A549 (cell line): ENCODE measurements around the gene RIMKLA. TPM values are rescaled to one million over a fixed set of nuclear protein-coding genes. Genes with fewer than 3 reads are reported as not detected.
A peak's percentile ranks its signal among the peaks of the same experiment; 100 is the strongest.

ENCODE experiments used
- ATAC-seq, 2 experiments: fragments of 200-7000 bp in 1 of 2; fragments of >200 bp in 1 of 2; cut with Nextera tagmentation in 1 of 2; cut with Tn5 transposase in 1 of 2; 3 replicates each; pipeline versions ENCODE4 v1.8.0 to v1.9.1; 2018 to 2020; ENCODE audit warnings: mild to moderate bottlenecking in 1 of 2, moderate library complexity in 1 of 2
- CTCF ChIA-PET: fragments of 300-600 bp; sonication (Branson Sonifier 250); formaldehyde crosslinking; extraction: SDS; loops from one replicate; lab custom pipeline; 2021; ENCODE audit warnings: antibody characterized with exemption, inconsistent platforms; lab: Yijun Ruan, JAX
- POLR2A ChIA-PET: fragments of 350-600 bp; formaldehyde crosslinking; extraction: SDS; loops from one replicate; lab custom pipeline; 2021; ENCODE audit warnings: antibody characterized with exemption, inconsistent platforms; lab: Yijun Ruan, JAX
- DNase-seq, 2 experiments: peaks; one replicate each; pipeline versions ENCODE4 v3.0.0 to v3.0.0-alpha.2; 2011 to 2016; ENCODE audit warnings: low read depth in 1 of 2, low spot score in 1 of 2
- FAIRE-seq: peaks from 2 replicates; lab custom pipeline; 2011; peaks lifted over from hg19 to GRCh38; lab: Jason Lieb, UNC
- H3K27ac ChIP-seq, 2 experiments: fragments of >200 bp; sonication (Bioruptor Twin); formaldehyde crosslinking; 3 replicates each; pipeline ENCODE4 v1.5.1; 2016 to 2017
- H3K4me1 ChIP-seq: fragments of >200 bp; sonication (Bioruptor Twin); formaldehyde crosslinking; 3 replicates; pipeline ENCODE4 v1.6.1; 2016
- H3K4me2 ChIP-seq: fragments of >200 bp; sonication (Bioruptor Twin); formaldehyde crosslinking; 3 replicates; pipeline ENCODE4 v1.6.1; 2016
- H3K4me3 ChIP-seq: fragments of >200 bp; sonication (Bioruptor Twin); formaldehyde crosslinking; 3 replicates; pipeline ENCODE4 v1.5.1; 2016
- H3K9me3 ChIP-seq: fragments of >200 bp; sonication (Bioruptor Twin); formaldehyde crosslinking; 3 replicates; pipeline ENCODE4 v1.6.1; 2016
- ATOH8 ChIP-seq: fragments of 250-450 bp; sonication (Bioruptor Pico); IDR thresholded peaks from 2 replicates; pipeline ENCODE4 v1.5.0; 2020; ENCODE audit warnings: low read depth, mild to moderate bottlenecking, moderate library complexity
- CHD2 ChIP-seq: fragments of 150-350 bp; IDR thresholded peaks from 2 replicates; pipeline ENCODE4 v1.6.1; 2014; ENCODE audit warnings: low read length; ENCODE audit not compliant: partially characterized antibody
- CHD4 ChIP-seq: fragments of 200-600 bp; sonication (generic); IDR thresholded peaks from 2 replicates; pipeline ENCODE4 v1.6.1; 2016; ENCODE audit warnings: antibody characterized with exemption, mild to moderate bottlenecking, borderline replicate concordance
- CTCF ChIP-seq: fragments of >200 bp; sonication (Bioruptor Twin); formaldehyde crosslinking; IDR thresholded peaks from 3 replicates; pipeline ENCODE4 v1.5.1; 2016
- E2F6 ChIP-seq: IDR thresholded peaks from 2 replicates; pipeline ENCODE4 v1.6.1; 2012; ENCODE audit warnings: low read depth, borderline replicate concordance
- EHMT2 ChIP-seq: fragments of 200-600 bp; sonication (generic); IDR thresholded peaks from 2 replicates; pipeline ENCODE4 v1.6.1; 2016; ENCODE audit warnings: antibody characterized with exemption, low read depth, mild to moderate bottlenecking, moderate library complexity
- FOSL2 ChIP-seq, 2 experiments: fragments of 450-650 bp in 1 of 2; fragments of >200 bp in 1 of 2; sonication (Bioruptor Twin) in 1 of 2; formaldehyde crosslinking; IDR thresholded peaks; 2 replicates each; pipeline versions ENCODE4 v1.5.0 to v1.6.1; 2016 to 2020; ENCODE audit warnings: mild to moderate bottlenecking in 1 of 2, moderate library complexity in 1 of 2
- FOXS1 ChIP-seq: fragments of 250-450 bp; sonication (Bioruptor Pico); IDR thresholded peaks from 2 replicates; pipeline ENCODE4 v1.5.0; 2020; ENCODE audit warnings: mild to moderate bottlenecking, moderate library complexity
- HOXA7 ChIP-seq: fragments of 250-450 bp; sonication (Bioruptor Pico); IDR thresholded peaks from 2 replicates; pipeline ENCODE4 v1.5.0; 2020; ENCODE audit warnings: mild to moderate bottlenecking, moderate library complexity
- HOXB13 ChIP-seq: fragments of 250-450 bp; sonication (Bioruptor Pico); IDR thresholded peaks from 2 replicates; pipeline ENCODE4 v1.5.0; 2020; ENCODE audit warnings: low read depth, mild to moderate bottlenecking, moderate library complexity
- HOXB5 ChIP-seq: fragments of 250-450 bp; sonication (Bioruptor Pico); IDR thresholded peaks from 2 replicates; pipeline ENCODE4 v1.5.0; 2020; ENCODE audit warnings: mild to moderate bottlenecking, moderate library complexity
- KDM5A ChIP-seq: fragments of 200-600 bp; sonication (generic); IDR thresholded peaks from 2 replicates; pipeline ENCODE4 v1.6.1; 2016; ENCODE audit warnings: antibody characterized with exemption, mild to moderate bottlenecking
- MAFK ChIP-seq: fragments of 450-650 bp; IDR thresholded peaks from 2 replicates; pipeline ENCODE4 v1.6.1; 2014; ENCODE audit not compliant: partially characterized antibody
- MAZ ChIP-seq: fragments of 150-350 bp; IDR thresholded peaks from 2 replicates; pipeline ENCODE4 v1.6.1; 2014; ENCODE audit warnings: antibody characterized with exemption, low read depth, low read length, borderline replicate concordance
- MYC ChIP-seq: IDR thresholded peaks from 2 replicates; pipeline ENCODE4 v1.6.1; 2012; ENCODE audit warnings: mild to moderate bottlenecking, inconsistent platforms, low read length, improper control_type of control experiment, borderline replicate concordance
- PBX3 ChIP-seq: IDR thresholded peaks from 2 replicates; pipeline ENCODE4 v1.6.1; 2012
- RCOR1 ChIP-seq: fragments of 150-350 bp; IDR thresholded peaks from 2 replicates; pipeline ENCODE4 v1.6.1; 2014; ENCODE audit warnings: antibody characterized with exemption, low read length, low read depth
- REST ChIP-seq: fragments of 200-600 bp; sonication (generic); IDR thresholded peaks from 2 replicates; pipeline ENCODE4 v1.6.1; 2016; ENCODE audit warnings: antibody characterized with exemption, mild to moderate bottlenecking, moderate library complexity
- RFX5 ChIP-seq: fragments of 450-650 bp; IDR thresholded peaks from 2 replicates; pipeline ENCODE4 v1.7.1; 2014; ENCODE audit warnings: antibody characterized with exemption, mild to moderate bottlenecking, moderate library complexity
- SMC3 ChIP-seq: fragments of >200 bp; sonication (Bioruptor Twin); formaldehyde crosslinking; IDR thresholded peaks from 3 replicates; pipeline ENCODE4 v1.6.1; 2018; ENCODE audit warnings: inconsistent platforms
- SREBF2 ChIP-seq: fragments of 450-650 bp; IDR thresholded peaks from 2 replicates; pipeline ENCODE4 v1.6.1; 2014; ENCODE audit warnings: mild to moderate bottlenecking, moderate library complexity
- TFCP2L1 ChIP-seq: fragments of 250-450 bp; sonication (Bioruptor Pico); IDR thresholded peaks from 2 replicates; pipeline ENCODE4 v1.5.0; 2021; ENCODE audit warnings: mild to moderate bottlenecking
- WGBS: methylation state at CpG from one replicate; pipeline ENCODE4 v1.1.6; 2017; ENCODE audit errors: missing lambda C conversion rate; 5-methylcytosine and 5-hydroxymethylcytosine counted together
- polyA plus RNA-seq, 4 experiments: library from polyadenylated mRNA; depleted of rRNA in 3 of 4; stranded (reverse); fragments of >200 nt; fragmentation: RNase III in 1 of 4; extraction: RNeasy Plus Mini Kit Qiagen cat#74134 plus additional on column Dnase treatment in 1 of 4; gene quantifications; 2 replicates in 3 of 4; 3 replicates in 1 of 4; pipeline ENCODE4 v1.2.3, GENCODE V29; 2011 to 2017

RIMKLA gene
- polyA plus RNA-seq, 2 of the 4 experiments (the other 2 are of a cell fraction), result 0.35 to 1.7 TPM

GRCh38 chr1:42372796-42373195, 7.8 kb upstream of the RIMKLA start:
- no peak overlapping the region for H3K4me2 ChIP-seq
- TF ChIP-seq CHD4 (no peak), MAZ (no peak), MAFK (no peak), EHMT2 (no peak), FOXS1 (CRISPR knock-in tag) (no peak), REST (no peak)
- TF ChIP-seq, all 56 proteins: peak for 0
- peaks cover 10% of the 10 kb centered on the region for H3K4me1 ChIP-seq
- WGBS, result 93% methylated on average over 2 of the region's 2 CpGs
- ATAC-seq (no peak), DNase-seq (no peak), FAIRE-seq (no peak)
- ChIA-PET CTCF (no interaction called here), POLR2A (no interaction called here)
- H3K4me3 ChIP-seq, result no peak overlapping the region
- H3K9me3 ChIP-seq, result no peaks in the 10 kb centered on the region
- H3K27ac ChIP-seq, result no peak overlapping the region

- WGBS, result 8% methylated on average over 5 of the region's 34 CpGs
- FAIRE-seq (no peak), DNase-seq (peak; percentile 16 to 17)
- TF ChIP-seq EHMT2 (peak; percentile 54; the same call in 1 of the 2 replicates), REST (peak; percentile 92), RFX5 (no peak), SMC3 (no peak), TFCP2L1 (CRISPR knock-in tag) (no peak), FOSL2 (IDR thresholded peaks at IDR 0.05) (no peak), FOSL2 (CRISPR knock-in tag; IDR thresholded peaks at IDR 0.05) (peak; percentile 60), KDM5A (no peak), HOXB5 (CRISPR knock-in tag) (no peak), MYC (no peak), E2F6 (no peak), CHD2 (no peak), ATOH8 (CRISPR knock-in tag) (no peak), SREBF2 (no peak), FOXS1 (CRISPR knock-in tag) (no peak), CTCF (no peak), PBX3 (no peak), HOXA7 (no peak), MAFK (no peak), HOXB13 (CRISPR knock-in tag) (no peak), RCOR1 (no peak)
Measured at GRCh38 chr1:42379794-42380585, 602 bp upstream of the RIMKLA start.

More at GRCh38 chr1:42379794-42380585, 602 bp upstream of the RIMKLA start:
- peak overlapping the region; percentile 59 for H3K4me3 ChIP-seq
- peaks cover 6% of the 10 kb centered on the region for H3K4me1 ChIP-seq
- peak; percentile 79 to 80 for ATAC-seq
- no peaks in the 10 kb centered on the region for H3K9me3 ChIP-seq
- peak overlapping the region; percentile 92 for H3K4me2 ChIP-seq
- POLR2A ChIA-PET, result no interaction called here
- CTCF ChIA-PET, result no interaction called here
- peak overlapping the region; percentile 24 to 73; a peak in 5 of 6 replicates for H3K27ac ChIP-seq
